ENCODE data around the gene MFN2.

DNA sequence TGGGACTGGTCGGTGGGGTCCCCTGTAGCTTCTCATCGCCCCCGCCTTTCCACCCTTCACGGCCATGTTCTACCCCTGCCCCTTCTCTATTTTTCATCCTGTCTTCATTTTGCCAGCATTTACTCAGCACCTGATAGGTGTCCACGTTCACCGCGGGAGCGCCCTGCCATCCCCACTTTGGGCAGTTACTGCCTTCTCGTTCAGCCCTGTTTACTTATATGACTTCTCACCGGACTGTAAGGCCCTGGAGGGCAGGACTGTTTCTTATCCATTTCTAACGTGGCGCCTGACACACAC, 380 bp downstream of the MFN2 start:
- TF ChIP-seq, protein P1, sequence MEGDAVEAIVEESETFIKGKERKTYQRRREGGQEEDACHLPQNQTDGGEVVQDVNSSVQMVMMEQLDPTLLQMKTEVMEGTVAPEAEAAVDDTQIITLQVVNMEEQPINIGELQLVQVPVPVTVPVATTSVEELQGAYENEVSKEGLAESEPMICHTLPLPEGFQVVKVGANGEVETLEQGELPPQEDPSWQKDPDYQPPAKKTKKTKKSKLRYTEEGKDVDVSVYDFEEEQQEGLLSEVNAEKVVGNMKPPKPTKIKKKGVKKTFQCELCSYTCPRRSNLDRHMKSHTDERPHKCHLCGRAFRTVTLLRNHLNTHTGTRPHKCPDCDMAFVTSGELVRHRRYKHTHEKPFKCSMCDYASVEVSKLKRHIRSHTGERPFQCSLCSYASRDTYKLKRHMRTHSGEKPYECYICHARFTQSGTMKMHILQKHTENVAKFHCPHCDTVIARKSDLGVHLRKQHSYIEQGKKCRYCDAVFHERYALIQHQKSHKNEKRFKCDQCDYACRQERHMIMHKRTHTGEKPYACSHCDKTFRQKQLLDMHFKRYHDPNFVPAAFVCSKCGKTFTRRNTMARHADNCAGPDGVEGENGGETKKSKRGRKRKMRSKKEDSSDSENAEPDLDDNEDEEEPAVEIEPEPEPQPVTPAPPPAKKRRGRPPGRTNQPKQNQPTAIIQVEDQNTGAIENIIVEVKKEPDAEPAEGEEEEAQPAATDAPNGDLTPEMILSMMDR (IDR thresholded peaks at IDR 0.05): no peak
- no peak for TF ChIP-seq POLR2A (IDR thresholded peaks at IDR 0.05)

Data from testis (tissue), 2 donors.